ENCODE results near the gene RNASE12. TPM values are rescaled to one million over a fixed set of nuclear protein-coding genes. Genes with fewer than 3 reads are reported as not detected.

The RNASE12 gene
- total RNA-seq, 1 experiment from 2014 or later = not detected

- Histone ChIP-seq H4K20me1 (ENCODE audit: insufficient read depth) (no peaks in the 10 kb centered on the region), H3K36me3 (ENCODE audit: control insufficient read depth in 1 of 2, insufficient read depth in 2 of 2, low read length in 2 of 2) (no peaks in the 10 kb centered on the region), H3K4me3 (replicated peaks in 1 of 2; ENCODE audit: low read depth in 1 of 2, low read length in 2 of 2) (no peak overlapping the region), H3K9me2 (ENCODE audit: insufficient read depth) (no peaks in the 10 kb centered on the region), H3K9ac (ENCODE audit: low read length) (no peak overlapping the region), H3K79me2 (ENCODE audit: insufficient read depth, low read length) (no peaks in the 10 kb centered on the region), H3K27me3 (ENCODE audit: insufficient read depth, low read length) (no peaks in the 10 kb centered on the region), H3K9me3 (ENCODE audit: control insufficient read depth in 1 of 2, insufficient read depth in 1 of 2, low read depth in 1 of 2, low read length in 2 of 2) (no peaks in the 10 kb centered on the region), H3K27ac (ENCODE audit: low read depth, low read length) (no peak overlapping the region), H3K4me1 (ENCODE audit: control insufficient read depth in 1 of 2, insufficient read depth in 2 of 2, low read length in 2 of 2) (peaks cover 7 to 18% of the 10 kb centered on the region in 2 experiments), H2AFZ (ENCODE audit: low read depth, low read length, poor library complexity, severe bottlenecking) (no peak overlapping the region), H3K4me2 (ENCODE audit: low read length) (no peak overlapping the region)
- TF ChIP-seq MAX (IDR thresholded peaks at IDR 0.05) (no peak), ZFX (IDR thresholded peaks at IDR 0.05) (no peak), CTCF (IDR thresholded peaks at IDR 0.05 in 2 of 3, conservative IDR thresholded peaks at IDR 0.05 in 1 of 3; ENCODE audit: borderline replicate concordance in 1 of 3, insufficient read depth in 1 of 3, low read depth in 2 of 3, low read length in 2 of 3) (no peak), ELF1 (IDR thresholded peaks at IDR 0.05; ENCODE audit: borderline replicate concordance, low read depth) (no peak), CBX3 (IDR thresholded peaks at IDR 0.05; ENCODE audit: low read depth) (no peak)
- POLR2A ChIA-PET = no interaction called here
- CTCF ChIA-PET = no interaction called here
- no TSS peak for BruUV-seq (replicated peaks)
- RAD21 ChIA-PET (ENCODE audit: low non-redundant PET in 1 of 2, low total read pairs in 2 of 2, uncharacterized antibody in 2 of 2, unreplicated experiment in 2 of 2) = no interaction called here
- DNase-seq (ENCODE audit: low read depth, low spot score) (no peak), ATAC-seq (no peak)
- intact Hi-C loops (cut with micrococcal nuclease) = loop anchor here (10.0 kb wide), 1 partner anchor 356 kb away; no protein-coding TSS in a partner anchor
Observed at GRCh38 chr14:20618271-20618749, 27.1 kb upstream of the RNASE12 start.

GRCh38 chr14:20617138-20618003 is 26.2 kb upstream of the RNASE12 start:
- no peak for TF ChIP-seq EGR1 (IDR thresholded peaks at IDR 0.05; ENCODE audit: low read depth)
- no peak for TF ChIP-seq SP1 (IDR thresholded peaks at IDR 0.05; ENCODE audit: low read depth)
- TF ChIP-seq REST (IDR thresholded peaks at IDR 0.05; ENCODE audit: low read depth) = no peak
- TF ChIP-seq ZNF274 (IDR thresholded peaks at IDR 0.05; ENCODE audit: low read depth, low read length) = no peak
- no peak for TF ChIP-seq TCF7L2 (IDR thresholded peaks at IDR 0.05; ENCODE audit: borderline replicate concordance, extremely low read depth, insufficient read depth, insufficient read length)
- no peak for TF ChIP-seq ELF1 (IDR thresholded peaks at IDR 0.05; ENCODE audit: borderline replicate concordance, low read depth)
- TF ChIP-seq POLR2A (IDR thresholded peaks at IDR 0.05; ENCODE audit: borderline replicate concordance, extremely low read depth, insufficient read depth, insufficient read length) = no peak
- BruUV-seq (replicated peaks) = no TSS peak
- DNase-seq (ENCODE audit: low read depth, low spot score) = no peak
- no peak overlapping the region for H3K9ac ChIP-seq (ENCODE audit: low read length)
- ChIA-PET RAD21 (ENCODE audit: low non-redundant PET in 1 of 2, low total read pairs in 2 of 2, uncharacterized antibody in 2 of 2, unreplicated experiment in 2 of 2) (no interaction called here), POLR2A (no interaction called here), CTCF (no interaction called here)
- no peak overlapping the region for H3K4me3 ChIP-seq (replicated peaks in 1 of 2; ENCODE audit: low read depth in 1 of 2, low read length in 2 of 2)
- intact Hi-C loops (cut with micrococcal nuclease) = loop anchor here (10.0 kb wide), 1 partner anchor 357 kb away; no protein-coding TSS in a partner anchor
- no peaks in the 10 kb centered on the region for H3K79me2 ChIP-seq (ENCODE audit: insufficient read depth, low read length)
- H3K4me1 ChIP-seq (ENCODE audit: control insufficient read depth in 1 of 2, insufficient read depth in 2 of 2, low read length in 2 of 2) = peaks cover 12 to 25% of the 10 kb centered on the region in 2 experiments
- no peak overlapping the region for H3K27ac ChIP-seq (ENCODE audit: low read depth, low read length)
- no peaks in the 10 kb centered on the region for H3K9me3 ChIP-seq (ENCODE audit: control insufficient read depth in 1 of 2, insufficient read depth in 1 of 2, low read depth in 1 of 2, low read length in 2 of 2)
- no peaks in the 10 kb centered on the region for H3K9me2 ChIP-seq (ENCODE audit: insufficient read depth)
- no peak for ATAC-seq
- H3K27me3 ChIP-seq (ENCODE audit: insufficient read depth, low read length) = no peaks in the 10 kb centered on the region
- H3K36me3 ChIP-seq (ENCODE audit: control insufficient read depth in 1 of 2, insufficient read depth in 2 of 2, low read length in 2 of 2) = no peaks in the 10 kb centered on the region
- no peaks in the 10 kb centered on the region for H4K20me1 ChIP-seq (ENCODE audit: insufficient read depth)
- H2AFZ ChIP-seq (ENCODE audit: low read depth, low read length, poor library complexity, severe bottlenecking) = no peak overlapping the region
- no peak overlapping the region for H3K4me2 ChIP-seq (ENCODE audit: low read length)

All from HCT116 (cell line).